ENCODE data around the gene CPLANE1.

Gene CPLANE1

GRCh38 chr5:37251665-37252064 is 2.5 kb upstream of the CPLANE1 start:
- H2BK12ac ChIP-seq (ENCODE audit: low read length in 2 of 2) = no peak overlapping the region
- no peak overlapping the region for H2BK15ac ChIP-seq (ENCODE audit: low read depth, poor library complexity, severe bottlenecking)
- H3K4me2 ChIP-seq (ENCODE audit: low read length, poor library complexity, severe bottlenecking) = no peak overlapping the region
- H2AK5ac ChIP-seq (ENCODE audit: low read length, severe bottlenecking) = no peak overlapping the region
- no peak overlapping the region for H2BK120ac ChIP-seq (ENCODE audit: low read depth, low read length)
- H3K36me3 ChIP-seq (ENCODE audit: control insufficient read depth in 1 of 2, insufficient read depth in 2 of 2, low read depth in 1 of 2, low read length in 2 of 2) = no peaks in the 10 kb centered on the region
- H3K14ac ChIP-seq (ENCODE audit: low read length in 2 of 2) = no peak overlapping the region
- no peak overlapping the region for H2AFZ ChIP-seq (ENCODE audit: low read depth, low read length)
- H3K79me1 ChIP-seq (replicated peaks; ENCODE audit: low read length, poor library complexity, severe bottlenecking) = peaks cover 1% of the 10 kb centered on the region
- no peak overlapping the region for H4K91ac ChIP-seq (ENCODE audit: low read length)
- H3K4me3 ChIP-seq (ENCODE audit: insufficient read depth in 1 of 2, low read depth in 1 of 2, low read length in 2 of 2) = no peak overlapping the region
- no peak overlapping the region for H3K27ac ChIP-seq (ENCODE audit: low read length, poor library complexity, severe bottlenecking)
- no peak overlapping the region for H3K4ac ChIP-seq (ENCODE audit: low read depth in 1 of 2, low read length in 2 of 2)
- no peak overlapping the region for H4K8ac ChIP-seq (ENCODE audit: low read length)
- no peak overlapping the region for H3K23ac ChIP-seq (ENCODE audit: low read length in 2 of 2)
- H3K4me1 ChIP-seq (ENCODE audit: control insufficient read depth, insufficient read depth, low read depth, low read length) = peaks cover 10% of the 10 kb centered on the region
- no peak overlapping the region for H3K18ac ChIP-seq (ENCODE audit: low read depth in 1 of 2, low read length in 2 of 2)
- H3K9me3 ChIP-seq (ENCODE audit: control insufficient read depth, low read length) = no peaks in the 10 kb centered on the region
- no peak overlapping the region for H2BK5ac ChIP-seq (ENCODE audit: low read depth, low read length, poor library complexity, severe bottlenecking)
- no peak for DNase-seq
- no peak overlapping the region for H3K9ac ChIP-seq (ENCODE audit: low read length)
- H3K27me3 ChIP-seq (ENCODE audit: control insufficient read depth in 1 of 2, insufficient read depth in 1 of 2, low read length in 2 of 2) = no peaks in the 10 kb centered on the region

GRCh38 chr5:37249815-37250164 is 614 bp upstream of the CPLANE1 start:
- Histone ChIP-seq H3K4me2 (ENCODE audit: low read length, poor library complexity, severe bottlenecking) (peak overlapping the region; percentile 50), H2BK15ac (ENCODE audit: low read depth, poor library complexity, severe bottlenecking) (no peak overlapping the region), H3K27me3 (ENCODE audit: control insufficient read depth in 1 of 2, insufficient read depth in 1 of 2, low read length in 2 of 2) (no peaks in the 10 kb centered on the region)

GRCh38 chr5:37248421-37248969 is 681 bp downstream of the CPLANE1 start:
- Histone ChIP-seq H3K9ac (ENCODE audit: low read length) (peak overlapping the region; percentile 98), H3K79me1 (replicated peaks; ENCODE audit: low read length, poor library complexity, severe bottlenecking) (peaks cover 6% of the 10 kb centered on the region), H3K4me1 (ENCODE audit: control insufficient read depth, insufficient read depth, low read depth, low read length) (peaks cover 12% of the 10 kb centered on the region), H2BK120ac (ENCODE audit: low read depth, low read length) (peak overlapping the region; percentile 79), H3K36me3 (ENCODE audit: control insufficient read depth in 1 of 2, insufficient read depth in 2 of 2, low read depth in 1 of 2, low read length in 2 of 2) (peaks cover 0 to 6% of the 10 kb centered on the region in 2 experiments), H2AK5ac (ENCODE audit: low read length, severe bottlenecking) (no peak overlapping the region), H3K23ac (ENCODE audit: low read length in 2 of 2) (peak overlapping the region in 1 of 2 experiments; percentile 79), H3K4me2 (ENCODE audit: low read length, poor library complexity, severe bottlenecking) (peak overlapping the region; percentile 79), H3K9me3 (ENCODE audit: control insufficient read depth, low read length) (no peaks in the 10 kb centered on the region), H3K27ac (ENCODE audit: low read length, poor library complexity, severe bottlenecking) (no peak overlapping the region), H3K4me3 (ENCODE audit: insufficient read depth in 1 of 2, low read depth in 1 of 2, low read length in 2 of 2) (peak overlapping the region; percentile 86 to 93), H2BK12ac (ENCODE audit: low read length in 2 of 2) (no peak overlapping the region), H3K14ac (ENCODE audit: low read length in 2 of 2) (peak overlapping the region; percentile 36 to 39), H3K18ac (ENCODE audit: low read depth in 1 of 2, low read length in 2 of 2) (peak overlapping the region; percentile 84 to 96), H2BK15ac (ENCODE audit: low read depth, poor library complexity, severe bottlenecking) (peak overlapping the region; percentile 96), H2AFZ (ENCODE audit: low read depth, low read length) (peak overlapping the region; percentile 78), H4K8ac (ENCODE audit: low read length) (peak overlapping the region; percentile 97), H3K27me3 (ENCODE audit: control insufficient read depth in 1 of 2, insufficient read depth in 1 of 2, low read length in 2 of 2) (no peaks in the 10 kb centered on the region), H3K4ac (ENCODE audit: low read depth in 1 of 2, low read length in 2 of 2) (peak overlapping the region in 1 of 2 experiments; percentile 20), H2BK5ac (ENCODE audit: low read depth, low read length, poor library complexity, severe bottlenecking) (peak overlapping the region; percentile 51), H4K91ac (ENCODE audit: low read length) (no peak overlapping the region)
- no peak for DNase-seq
- 12% methylated on average over 13 of the region's 19 CpGs for WGBS

More at GRCh38 chr5:37249815-37250164, 614 bp upstream of the CPLANE1 start:
- Histone ChIP-seq H3K23ac (ENCODE audit: low read length in 2 of 2) (no peak overlapping the region), H4K91ac (ENCODE audit: low read length) (no peak overlapping the region), H3K9me3 (ENCODE audit: control insufficient read depth, low read length) (no peaks in the 10 kb centered on the region), H2AK5ac (ENCODE audit: low read length, severe bottlenecking) (no peak overlapping the region), H2BK120ac (ENCODE audit: low read depth, low read length) (no peak overlapping the region), H2BK12ac (ENCODE audit: low read length in 2 of 2) (peak overlapping the region in 1 of 2 experiments; percentile 54), H3K27ac (ENCODE audit: low read length, poor library complexity, severe bottlenecking) (peak overlapping the region; percentile 27), H2BK5ac (ENCODE audit: low read depth, low read length, poor library complexity, severe bottlenecking) (no peak overlapping the region), H3K14ac (ENCODE audit: low read length in 2 of 2) (no peak overlapping the region), H4K8ac (ENCODE audit: low read length) (peak overlapping the region; percentile 96), H3K9ac (ENCODE audit: low read length) (peak overlapping the region; percentile 98), H2AFZ (ENCODE audit: low read depth, low read length) (peak overlapping the region; percentile 55), H3K79me1 (replicated peaks; ENCODE audit: low read length, poor library complexity, severe bottlenecking) (peaks cover 4% of the 10 kb centered on the region), H3K36me3 (ENCODE audit: control insufficient read depth in 1 of 2, insufficient read depth in 2 of 2, low read depth in 1 of 2, low read length in 2 of 2) (no peaks in the 10 kb centered on the region), H3K18ac (ENCODE audit: low read depth in 1 of 2, low read length in 2 of 2) (peak overlapping the region; percentile 4 to 77), H3K4ac (ENCODE audit: low read depth in 1 of 2, low read length in 2 of 2) (peak overlapping the region in 1 of 2 experiments; percentile 81), H3K4me3 (ENCODE audit: insufficient read depth in 1 of 2, low read depth in 1 of 2, low read length in 2 of 2) (peak overlapping the region; percentile 86 to 93), H3K4me1 (ENCODE audit: control insufficient read depth, insufficient read depth, low read depth, low read length) (peaks cover 12% of the 10 kb centered on the region)
- DNase-seq = no peak
- WGBS = 69% methylated on average over 10 of the region's 10 CpGs

- Histone ChIP-seq H3K4me3 (ENCODE audit: insufficient read depth in 1 of 2, low read depth in 1 of 2, low read length in 2 of 2) (peak overlapping the region in 1 of 2 experiments; percentile 93), H2AFZ (ENCODE audit: low read depth, low read length) (no peak overlapping the region), H3K79me1 (replicated peaks; ENCODE audit: low read length, poor library complexity, severe bottlenecking) (peaks cover 6% of the 10 kb centered on the region), H2BK5ac (ENCODE audit: low read depth, low read length, poor library complexity, severe bottlenecking) (no peak overlapping the region), H3K4ac (ENCODE audit: low read depth in 1 of 2, low read length in 2 of 2) (no peak overlapping the region), H3K9me3 (ENCODE audit: control insufficient read depth, low read length) (no peaks in the 10 kb centered on the region), H3K9ac (ENCODE audit: low read length) (peak overlapping the region; percentile 98), H3K14ac (ENCODE audit: low read length in 2 of 2) (no peak overlapping the region), H2BK120ac (ENCODE audit: low read depth, low read length) (no peak overlapping the region), H3K4me2 (ENCODE audit: low read length, poor library complexity, severe bottlenecking) (no peak overlapping the region), H2BK12ac (ENCODE audit: low read length in 2 of 2) (no peak overlapping the region), H2AK5ac (ENCODE audit: low read length, severe bottlenecking) (no peak overlapping the region), H4K91ac (ENCODE audit: low read length) (no peak overlapping the region), H4K8ac (ENCODE audit: low read length) (no peak overlapping the region), H2BK15ac (ENCODE audit: low read depth, poor library complexity, severe bottlenecking) (no peak overlapping the region), H3K27ac (ENCODE audit: low read length, poor library complexity, severe bottlenecking) (no peak overlapping the region), H3K23ac (ENCODE audit: low read length in 2 of 2) (no peak overlapping the region), H3K27me3 (ENCODE audit: control insufficient read depth in 1 of 2, insufficient read depth in 1 of 2, low read length in 2 of 2) (no peaks in the 10 kb centered on the region), H3K4me1 (ENCODE audit: control insufficient read depth, insufficient read depth, low read depth, low read length) (peaks cover 12% of the 10 kb centered on the region), H3K18ac (ENCODE audit: low read depth in 1 of 2, low read length in 2 of 2) (no peak overlapping the region), H3K36me3 (ENCODE audit: control insufficient read depth in 1 of 2, insufficient read depth in 2 of 2, low read depth in 1 of 2, low read length in 2 of 2) (peaks cover 2 to 15% of the 10 kb centered on the region in 2 experiments)
- DNase-seq = no peak
- WGBS = 99% methylated on average over 4 of the region's 4 CpGs
Observed at GRCh38 chr5:37247496-37247895, 1.7 kb downstream of the CPLANE1 start.

Measured in mesenchymal stem cell (in vitro differentiated cells and primary cell).